ENCODE data around the gene TMEM234. TPM values are rescaled to one million over a fixed set of nuclear protein-coding genes. Genes with fewer than 3 reads are reported as not detected.

The TMEM234 gene
- total and polyA plus RNA-seq, 2 of the 8 experiments (the other 6 are each of a cell fraction or from before 2014, with no cell fraction given): 8.7 to 8.9 TPM

GRCh38 chr1:32208891-32209328 lies 13.2 kb downstream of the TMEM234 start, which contains the start of gene DCDC2B:
Gene DCDC2B, plus strand, starts transcription at chr1:32209089. Its CDS starts 5 bp downstream, at chr1:32209094.
- Histone ChIP-seq H3K14ac (ENCODE audit: insufficient read length) (no peak within 1 kb of the TSS), H2BK5ac (ENCODE audit: low read depth, low read length) (no peak within 1 kb of the TSS), H3K23ac (ENCODE audit: insufficient read length) (no peak within 1 kb of the TSS), H3K4ac (replicated peaks; ENCODE audit: insufficient read length, low read depth, low read length) (no peak within 1 kb of the TSS), H3K18ac (ENCODE audit: extremely low read depth, low read length) (no peak within 1 kb of the TSS), H3K79me1 (ENCODE audit: low read depth, low read length) (peaks cover 2% of the 10 kb centered on the region; the same call in 1 of the 2 replicates), H2BK120ac (replicated peaks; ENCODE audit: low read depth, low read length) (no peak within 1 kb of the TSS), H4K8ac (ENCODE audit: extremely low read depth, insufficient read depth, low read length) (no peak within 1 kb of the TSS; the same call in 1 of the 2 replicates), H2AK5ac (ENCODE audit: low read depth, low read length) (no peak within 1 kb of the TSS), H2AFZ (ENCODE audit: low read length) (no peak within 1 kb of the TSS), H3K27ac (ENCODE audit: low read depth, low read length) (no peak within 1 kb of the TSS), H2BK15ac (ENCODE audit: low read length) (no peak within 1 kb of the TSS), H3K4me2 (ENCODE audit: insufficient read depth in 1 of 2, low read depth in 2 of 2, low read length in 2 of 2) (no peak within 1 kb of the TSS), H4K20me1 (replicated peaks in 1 of 2; ENCODE audit: control insufficient read depth in 1 of 2, insufficient read depth in 2 of 2, low read length in 2 of 2) (peaks cover 0 to 2% of the 10 kb centered on the region in 2 experiments), H2BK20ac (ENCODE audit: low read length) (no peak within 1 kb of the TSS), H3K23me2 (ENCODE audit: low read depth, low read length) (peaks cover 8% of the 10 kb centered on the region; the same call in 1 of the 2 replicates), H3K27me3 (replicated peaks in 1 of 4; ENCODE audit: control insufficient read depth in 3 of 4, extremely low read depth in 1 of 4, insufficient read depth in 3 of 4, low read length in 3 of 4) (peaks cover 0 to 4% (median 2%) of the 10 kb centered on the region in 4 experiments; a peak in 3 of 7 replicates), H3K9me3 (ENCODE audit: insufficient read depth in 2 of 2, low read depth in 1 of 2, low read length in 1 of 2) (no peaks in the 10 kb centered on the region), H4K91ac (replicated peaks; ENCODE audit: insufficient read length, low read length) (no peak within 1 kb of the TSS), H3K56ac (replicated peaks; ENCODE audit: insufficient read length, low read depth, low read length) (no peak within 1 kb of the TSS), H2BK12ac (ENCODE audit: low read depth, low read length) (no peak within 1 kb of the TSS), H3K79me2 (ENCODE audit: control insufficient read depth in 1 of 2, insufficient read depth in 2 of 2, low read length in 2 of 2) (no peaks in the 10 kb centered on the region), H3K36me3 (ENCODE audit: control insufficient read depth in 2 of 4, insufficient read depth in 4 of 4, low read length in 3 of 4) (no peaks in the 10 kb centered on the region; a peak in 1 of 8 replicates), H3K4me1 (replicated peaks in 1 of 4; ENCODE audit: control insufficient read depth in 3 of 4, insufficient read depth in 4 of 4, low read length in 3 of 4) (peaks cover 0 to 10% (median 2%) of the 10 kb centered on the region in 4 experiments; a peak in 2 of 7 replicates), H3K4me3 (ENCODE audit: extremely low read depth in 1 of 4, insufficient read depth in 2 of 4, low read depth in 3 of 4, low read length in 4 of 4) (no peak within 1 kb of the TSS), H4K5ac (ENCODE audit: insufficient read length, low read depth, low read length) (no peak within 1 kb of the TSS), H3K9ac (replicated peaks in 1 of 4; ENCODE audit: extremely low read depth in 1 of 4, low read depth in 3 of 4, low read length in 3 of 4) (no peak within 1 kb of the TSS)
- TF ChIP-seq JUND (IDR thresholded peaks at IDR 0.05; ENCODE audit: low read length): no peak
- TF ChIP-seq POLR2AphosphoS5 (IDR thresholded peaks at IDR 0.05; ENCODE audit: low read depth, low read length): 0 out of 2 replicates have a peak, but pooled peaks have one; percentile 3
- FAIRE-seq (no peak), DNase-seq (ENCODE audit: low read depth in 1 of 2, low spot score in 2 of 2) (no peak)
- 81% methylated on average over 5 of the region's 5 CpGs; no CpG with 5 or more reads in 1 of the 2 experiments for WGBS, 2 experiments (ENCODE audit: extremely low coverage in 1 of 2, insufficient coverage in 1 of 2, insufficient read length in 1 of 2, insufficient replicate concordance in 2 of 2, low coverage in 1 of 2, low lambda C conversion rate in 2 of 2, missing lambda C conversion rate in 1 of 2)
- ChIA-PET CTCF (ENCODE audit: partially characterized antibody) (interaction anchor here (1.0 to 1.9 kb wide), 4 partner anchors 12 to 136 kb away, joined by 3 to 7 read pairs (median 4); partner anchors contain the start of gene TMEM39B), POLR2A (ENCODE audit: partially characterized antibody) (interaction anchor here (1.2 to 8.9 kb wide), 4 partner anchors 11 to 124 kb away, joined by 3 to 91 read pairs (median 10); partner anchors contain the start of genes CCDC28B, EIF3I and TMEM234)

Data from H1 (cell line).